Breast epithelium (tissue), 3 donors: ENCODE measurements around the gene MSH2.

Experiments
- CTCF ChIP-seq, 3 donors: fragments of 450-650 bp; IDR thresholded peaks; one replicate each; pipeline ENCODE4 v1.5.1; 2016 to 2017; ENCODE audit warnings: antibody characterized with exemption in 3 of 3, mild to moderate bottlenecking in 3 of 3, moderate library complexity in 3 of 3
- POLR2A ChIP-seq: fragments of 450-650 bp; IDR thresholded peaks from one replicate; pipeline ENCODE4 v1.6.1; 2016; ENCODE audit warnings: antibody characterized with exemption, mild to moderate bottlenecking, moderate library complexity
- POLR2AphosphoS5 ChIP-seq, 3 donors: sonication (generic); formaldehyde crosslinking; IDR thresholded peaks; one replicate each; pipeline ENCODE4 v1.6.1; 2017; ENCODE audit warnings: antibody characterized with exemption in 3 of 3

- no peak for TF ChIP-seq CTCF (IDR thresholded peaks at IDR 0.05)
- TF ChIP-seq POLR2A, result no peak
- no peak for TF ChIP-seq POLR2AphosphoS5 (IDR thresholded peaks at IDR 0.05)
Observed at GRCh38 chr2:47422016-47422415, 19.1 kb downstream of the MSH2 start.
